Measurements from ENCODE around the gene UGT1A8. TPM values are rescaled to one million over a fixed set of nuclear protein-coding genes. Genes with fewer than 3 reads are reported as not detected.

The UGT1A8 gene
- total RNA-seq, 2 experiments from 2014 or later: not detected

- no TSS peak for BruUV-seq (replicated peaks)
- ChIA-PET POLR2A (no interaction called here), CTCF (ENCODE audit: unreplicated experiment) (no interaction called here)
- intact Hi-C loops (cut with micrococcal nuclease; ENCODE audit: unreplicated experiment): no loop called here
- Histone ChIP-seq H3K4me1 (ENCODE audit: insufficient read depth, low read length, poor library complexity, severe bottlenecking) (no peaks in the 10 kb centered on the region), H3K36me3 (ENCODE audit: insufficient read depth, low read length) (no peaks in the 10 kb centered on the region), H2AFZ (ENCODE audit: low read length) (no peak overlapping the region), H3K4me2 (ENCODE audit: low read length) (no peak overlapping the region), H4K20me1 (ENCODE audit: insufficient read depth, low read length) (no peaks in the 10 kb centered on the region), H3K4me3 (ENCODE audit: low read depth, low read length, poor library complexity, severe bottlenecking) (no peak overlapping the region), H3K9me2 (ENCODE audit: insufficient read depth, low read length) (no peaks in the 10 kb centered on the region), H3K79me2 (ENCODE audit: insufficient read depth, low read depth, low read length) (no peaks in the 10 kb centered on the region), H3K27ac (ENCODE audit: low read depth, low read length, poor library complexity, severe bottlenecking) (no peak overlapping the region), H3K9me3 (ENCODE audit: low read length) (no peaks in the 10 kb centered on the region)
- no peak for DNase-seq (ENCODE audit: low spot score)
- TF ChIP-seq CTCF (conservative IDR thresholded peaks at IDR 0.05; ENCODE audit: low read length) (no peak), EZH2phosphoT487 (IDR thresholded peaks at IDR 0.05; ENCODE audit: borderline replicate concordance, low read depth, low read length) (no peak)
Observed at GRCh38 chr2:233792720-233793119, 175.3 kb downstream of the UGT1A8 start.

- POLR2A ChIA-PET: no interaction called here
- H3K9me3 ChIP-seq (ENCODE audit: low read length): no peaks in the 10 kb centered on the region
- no peaks in the 10 kb centered on the region for H3K4me1 ChIP-seq (ENCODE audit: insufficient read depth, low read length, poor library complexity, severe bottlenecking)
- H3K9me2 ChIP-seq (ENCODE audit: insufficient read depth, low read length): no peaks in the 10 kb centered on the region
- H3K4me3 ChIP-seq (ENCODE audit: low read depth, low read length, poor library complexity, severe bottlenecking): no peak overlapping the region
- no peaks in the 10 kb centered on the region for H3K79me2 ChIP-seq (ENCODE audit: insufficient read depth, low read depth, low read length)
- no peaks in the 10 kb centered on the region for H4K20me1 ChIP-seq (ENCODE audit: insufficient read depth, low read length)
- DNase-seq (ENCODE audit: low spot score): no peak
- CTCF ChIA-PET (ENCODE audit: unreplicated experiment): interaction anchor here (0.6 kb wide), 1 partner anchor 1444 kb away, joined by 3 read pairs; no protein-coding TSS in a partner anchor
- H3K27ac ChIP-seq (ENCODE audit: low read depth, low read length, poor library complexity, severe bottlenecking): no peak overlapping the region
- intact Hi-C loops (cut with micrococcal nuclease; ENCODE audit: unreplicated experiment): no loop called here
- no peak overlapping the region for H3K4me2 ChIP-seq (ENCODE audit: low read length)
- H3K36me3 ChIP-seq (ENCODE audit: insufficient read depth, low read length): no peaks in the 10 kb centered on the region
- TF ChIP-seq EZH2phosphoT487 (IDR thresholded peaks at IDR 0.05; ENCODE audit: borderline replicate concordance, low read depth, low read length): no peak
- no peak for TF ChIP-seq CTCF (conservative IDR thresholded peaks at IDR 0.05; ENCODE audit: low read length)
- no TSS peak for BruUV-seq (replicated peaks)
- no peak overlapping the region for H2AFZ ChIP-seq (ENCODE audit: low read length)
Observed at GRCh38 chr2:233793465-233794127, 176.2 kb downstream of the UGT1A8 start.

GRCh38 chr2:233794128-233794658 is 176.8 kb downstream of the UGT1A8 start:
- no peak for DNase-seq (ENCODE audit: low spot score)
- Histone ChIP-seq H2AFZ (ENCODE audit: low read length) (no peak overlapping the region), H3K36me3 (ENCODE audit: insufficient read depth, low read length) (no peaks in the 10 kb centered on the region), H3K4me2 (ENCODE audit: low read length) (no peak overlapping the region), H3K4me3 (ENCODE audit: low read depth, low read length, poor library complexity, severe bottlenecking) (no peak overlapping the region), H3K9me2 (ENCODE audit: insufficient read depth, low read length) (no peaks in the 10 kb centered on the region), H3K79me2 (ENCODE audit: insufficient read depth, low read depth, low read length) (no peaks in the 10 kb centered on the region), H3K4me1 (ENCODE audit: insufficient read depth, low read length, poor library complexity, severe bottlenecking) (no peaks in the 10 kb centered on the region), H3K27ac (ENCODE audit: low read depth, low read length, poor library complexity, severe bottlenecking) (no peak overlapping the region), H4K20me1 (ENCODE audit: insufficient read depth, low read length) (no peaks in the 10 kb centered on the region), H3K9me3 (ENCODE audit: low read length) (no peaks in the 10 kb centered on the region)
- CTCF ChIA-PET (ENCODE audit: unreplicated experiment): interaction anchor here (0.6 kb wide), 1 partner anchor 1445 kb away, joined by 3 read pairs; no protein-coding TSS in a partner anchor
- no peak for TF ChIP-seq EZH2phosphoT487 (IDR thresholded peaks at IDR 0.05; ENCODE audit: borderline replicate concordance, low read depth, low read length)
- TF ChIP-seq CTCF (conservative IDR thresholded peaks at IDR 0.05; ENCODE audit: low read length): no peak
- no TSS peak for BruUV-seq (replicated peaks)
- POLR2A ChIA-PET: no interaction called here
- intact Hi-C loops (cut with micrococcal nuclease; ENCODE audit: unreplicated experiment): no loop called here

Measured in OCI-LY7 (cell line).